Transverse colon (tissue), 4 donors: ENCODE measurements around the gene SUN2.

Source experiments
- EP300 ChIP-seq: sonication (generic); formaldehyde crosslinking; IDR thresholded peaks from one replicate; pipeline ENCODE4 v1.6.1; 2017; ENCODE audit warnings: antibody characterized with exemption, low read depth
- POLR2A ChIP-seq: fragments of 450-650 bp; IDR thresholded peaks from one replicate; pipeline ENCODE4 v1.6.1; 2016; ENCODE audit warnings: antibody characterized with exemption, mild to moderate bottlenecking, moderate library complexity
- POLR2AphosphoS5 ChIP-seq, 3 donors: sonication (generic); formaldehyde crosslinking; IDR thresholded peaks; one replicate each; pipeline ENCODE4 v1.6.1; 2016; ENCODE audit warnings: antibody characterized with exemption in 3 of 3
- TF ChIP-seq, protein P1 (sequence below), 5 experiments: fragments of 200-600 bp in 3 of 5; fragments of 450-650 bp in 2 of 5; sonication (generic) in 3 of 5; IDR thresholded peaks; 1 replicate in 2 of 5; 2 replicates in 3 of 5; pipeline ENCODE4 v1.5.1; 2016 to 2017; ENCODE audit warnings: antibody characterized with exemption in 5 of 5, inconsistent platforms in 3 of 5, mild to moderate bottlenecking in 2 of 5, moderate library complexity in 1 of 5

DNA sequence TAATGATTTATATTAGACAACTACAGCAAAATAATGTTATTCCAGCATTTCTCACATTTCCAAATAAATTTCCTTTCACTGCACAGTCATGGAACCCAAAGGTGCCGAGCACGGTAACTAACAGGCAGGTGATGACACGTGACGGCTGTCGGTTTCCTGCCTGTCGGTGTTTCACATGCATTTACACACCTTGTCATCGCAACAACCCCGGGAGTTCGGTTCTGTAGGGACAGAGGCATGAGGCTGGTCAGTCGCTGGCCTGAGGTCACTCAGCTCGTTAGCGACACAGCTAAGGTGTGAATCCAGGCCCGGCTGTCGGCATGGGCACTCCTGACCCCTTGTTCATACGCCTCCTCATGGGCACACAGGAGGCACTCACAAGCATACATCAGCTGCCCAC is 28.2 kb upstream of the SUN2 start:
- TF ChIP-seq, protein P1, sequence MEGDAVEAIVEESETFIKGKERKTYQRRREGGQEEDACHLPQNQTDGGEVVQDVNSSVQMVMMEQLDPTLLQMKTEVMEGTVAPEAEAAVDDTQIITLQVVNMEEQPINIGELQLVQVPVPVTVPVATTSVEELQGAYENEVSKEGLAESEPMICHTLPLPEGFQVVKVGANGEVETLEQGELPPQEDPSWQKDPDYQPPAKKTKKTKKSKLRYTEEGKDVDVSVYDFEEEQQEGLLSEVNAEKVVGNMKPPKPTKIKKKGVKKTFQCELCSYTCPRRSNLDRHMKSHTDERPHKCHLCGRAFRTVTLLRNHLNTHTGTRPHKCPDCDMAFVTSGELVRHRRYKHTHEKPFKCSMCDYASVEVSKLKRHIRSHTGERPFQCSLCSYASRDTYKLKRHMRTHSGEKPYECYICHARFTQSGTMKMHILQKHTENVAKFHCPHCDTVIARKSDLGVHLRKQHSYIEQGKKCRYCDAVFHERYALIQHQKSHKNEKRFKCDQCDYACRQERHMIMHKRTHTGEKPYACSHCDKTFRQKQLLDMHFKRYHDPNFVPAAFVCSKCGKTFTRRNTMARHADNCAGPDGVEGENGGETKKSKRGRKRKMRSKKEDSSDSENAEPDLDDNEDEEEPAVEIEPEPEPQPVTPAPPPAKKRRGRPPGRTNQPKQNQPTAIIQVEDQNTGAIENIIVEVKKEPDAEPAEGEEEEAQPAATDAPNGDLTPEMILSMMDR (IDR thresholded peaks at IDR 0.05): no peak
- no peak for TF ChIP-seq POLR2A
- no peak for TF ChIP-seq POLR2AphosphoS5 (IDR thresholded peaks at IDR 0.05)
- TF ChIP-seq EP300: no peak
